ENCODE measurements around the gene ANTXR1.

Gene ANTXR1

DNA sequence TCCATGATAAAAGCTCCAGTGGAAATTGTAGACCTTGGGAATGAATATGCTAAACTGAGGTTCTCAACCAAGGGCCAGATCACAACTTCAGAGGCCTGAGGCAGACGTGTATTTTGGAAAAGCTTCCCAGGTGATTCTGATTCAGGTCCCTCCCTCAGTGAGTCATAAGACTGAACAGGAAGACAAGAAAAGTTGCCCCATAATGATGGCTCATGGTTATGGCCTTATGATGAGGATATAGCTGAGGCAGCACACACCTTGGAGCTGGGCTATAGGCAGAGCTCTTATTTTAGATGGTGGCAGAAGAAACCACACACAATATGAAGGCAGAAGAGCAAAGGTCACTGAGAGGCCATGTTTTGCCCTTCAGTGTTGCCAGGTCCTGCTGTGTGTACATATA lies 9.6 kb downstream of the ANTXR1 start:
- Histone ChIP-seq H3K4me1 (ENCODE audit: control insufficient read depth, low read depth, low read length) (peaks cover 10% of the 10 kb centered on the region), H3K4me3 (ENCODE audit: low read length) (no peak overlapping the region), H3K27ac (ENCODE audit: low read length) (no peak overlapping the region), H3K9me3 (ENCODE audit: control insufficient read depth, low read depth, low read length) (no peaks in the 10 kb centered on the region), H3K27me3 (ENCODE audit: control insufficient read depth, insufficient read depth, low read length) (no peaks in the 10 kb centered on the region), H3K9ac (ENCODE audit: low read length) (no peak overlapping the region), H3K36me3 (ENCODE audit: control insufficient read depth, low read depth, low read length) (no peaks in the 10 kb centered on the region)

DNA sequence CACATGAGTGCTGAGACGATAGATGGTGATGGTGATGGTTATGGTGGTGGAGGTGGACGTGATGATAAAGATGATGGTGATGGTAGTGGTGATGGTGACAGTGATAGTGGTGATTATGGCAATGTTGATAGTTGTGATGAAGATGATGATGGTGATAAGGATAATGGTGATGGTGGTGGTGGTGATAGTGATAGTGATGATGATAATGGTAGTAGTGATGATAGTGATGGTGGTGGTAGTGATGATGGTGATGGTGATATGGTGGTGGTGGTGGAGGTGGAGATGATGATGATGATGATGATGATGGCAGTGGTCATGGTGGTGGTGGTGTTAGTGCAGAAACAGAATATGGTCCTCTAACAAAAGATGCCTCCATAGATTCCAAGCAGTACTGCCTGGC lies 10.3 kb downstream of the ANTXR1 start:
- no peak overlapping the region for H3K4me3 ChIP-seq (ENCODE audit: low read length)
- H3K9me3 ChIP-seq (ENCODE audit: control insufficient read depth, low read depth, low read length): no peaks in the 10 kb centered on the region
- H3K27me3 ChIP-seq (ENCODE audit: control insufficient read depth, insufficient read depth, low read length): no peaks in the 10 kb centered on the region
- H3K27ac ChIP-seq (ENCODE audit: low read length): no peak overlapping the region
- peaks cover 10% of the 10 kb centered on the region for H3K4me1 ChIP-seq (ENCODE audit: control insufficient read depth, low read depth, low read length)
- no peaks in the 10 kb centered on the region for H3K36me3 ChIP-seq (ENCODE audit: control insufficient read depth, low read depth, low read length)
- H3K9ac ChIP-seq (ENCODE audit: low read length): no peak overlapping the region

DNA sequence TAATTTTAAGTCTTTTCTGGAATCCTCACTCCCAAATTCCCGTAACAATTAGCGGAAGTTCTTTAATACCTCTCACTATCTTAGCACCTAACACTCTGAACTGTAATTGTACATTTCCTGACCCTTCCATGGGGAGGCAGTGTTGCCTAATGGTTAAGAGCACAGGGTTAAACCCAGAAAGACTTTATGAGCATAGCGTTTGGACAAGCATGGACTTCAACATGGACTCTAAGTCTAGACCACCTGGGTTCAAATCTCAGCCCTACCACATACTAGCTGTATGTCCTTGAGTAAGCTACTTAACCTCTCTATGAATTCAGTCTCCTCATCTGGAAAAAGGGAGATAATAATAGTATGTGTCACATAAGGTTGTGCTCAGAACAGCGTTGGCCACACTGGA lies 13.0 kb downstream of the ANTXR1 start:
- Histone ChIP-seq H3K4me1 (ENCODE audit: control insufficient read depth, low read depth, low read length) (peaks cover under 1% of the 10 kb centered on the region), H3K4me3 (ENCODE audit: low read length) (no peak overlapping the region), H3K27ac (ENCODE audit: low read length) (no peak overlapping the region), H3K27me3 (ENCODE audit: control insufficient read depth, insufficient read depth, low read length) (no peaks in the 10 kb centered on the region), H3K9me3 (ENCODE audit: control insufficient read depth, low read depth, low read length) (no peaks in the 10 kb centered on the region), H3K36me3 (ENCODE audit: control insufficient read depth, low read depth, low read length) (no peaks in the 10 kb centered on the region), H3K9ac (ENCODE audit: low read length) (no peak overlapping the region)

DNA sequence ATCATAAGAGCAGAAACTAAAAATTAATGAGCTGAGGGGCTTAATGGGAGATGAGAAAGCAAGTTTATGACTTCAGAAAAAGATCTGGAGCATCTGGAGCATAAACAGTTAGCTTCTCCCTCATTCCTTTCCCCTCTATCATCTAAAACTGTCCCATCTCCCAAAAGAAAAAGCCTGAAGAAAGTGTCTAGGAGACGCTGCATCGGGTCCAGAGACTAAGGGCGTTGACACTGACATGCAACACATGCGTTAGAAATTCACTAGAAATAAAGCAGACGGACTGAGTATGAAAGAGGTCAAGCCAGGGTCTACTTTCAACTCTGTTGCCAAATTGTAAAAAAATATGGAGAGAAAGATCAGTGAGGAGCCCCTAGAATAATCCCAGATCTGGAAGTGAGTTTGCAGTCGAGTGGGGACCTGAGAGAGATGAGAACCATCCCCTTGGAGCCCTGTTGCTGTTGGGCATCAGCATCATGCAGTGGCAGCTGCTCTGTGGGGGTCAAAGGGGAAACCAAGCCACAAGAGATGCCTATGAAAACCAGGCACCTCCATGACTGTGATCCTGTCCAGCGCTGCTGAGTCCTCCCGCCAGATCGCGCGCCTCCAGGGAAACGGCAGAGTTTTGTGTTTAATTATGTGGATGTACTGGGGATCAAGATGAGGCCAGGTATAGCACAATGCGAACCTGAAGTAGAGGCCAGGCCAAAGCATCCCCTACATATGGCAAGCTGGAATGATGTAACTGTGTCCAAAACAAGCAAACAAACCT lies 13.9 kb downstream of the ANTXR1 start:
- Histone ChIP-seq H3K27me3 (ENCODE audit: control insufficient read depth, insufficient read depth, low read length) (no peaks in the 10 kb centered on the region), H3K4me1 (ENCODE audit: control insufficient read depth, low read depth, low read length) (peaks cover 3% of the 10 kb centered on the region), H3K27ac (ENCODE audit: low read length) (no peak overlapping the region), H3K4me3 (ENCODE audit: low read length) (no peak overlapping the region), H3K36me3 (ENCODE audit: control insufficient read depth, low read depth, low read length) (no peaks in the 10 kb centered on the region), H3K9ac (ENCODE audit: low read length) (no peak overlapping the region), H3K9me3 (ENCODE audit: control insufficient read depth, low read depth, low read length) (no peaks in the 10 kb centered on the region)

DNA sequence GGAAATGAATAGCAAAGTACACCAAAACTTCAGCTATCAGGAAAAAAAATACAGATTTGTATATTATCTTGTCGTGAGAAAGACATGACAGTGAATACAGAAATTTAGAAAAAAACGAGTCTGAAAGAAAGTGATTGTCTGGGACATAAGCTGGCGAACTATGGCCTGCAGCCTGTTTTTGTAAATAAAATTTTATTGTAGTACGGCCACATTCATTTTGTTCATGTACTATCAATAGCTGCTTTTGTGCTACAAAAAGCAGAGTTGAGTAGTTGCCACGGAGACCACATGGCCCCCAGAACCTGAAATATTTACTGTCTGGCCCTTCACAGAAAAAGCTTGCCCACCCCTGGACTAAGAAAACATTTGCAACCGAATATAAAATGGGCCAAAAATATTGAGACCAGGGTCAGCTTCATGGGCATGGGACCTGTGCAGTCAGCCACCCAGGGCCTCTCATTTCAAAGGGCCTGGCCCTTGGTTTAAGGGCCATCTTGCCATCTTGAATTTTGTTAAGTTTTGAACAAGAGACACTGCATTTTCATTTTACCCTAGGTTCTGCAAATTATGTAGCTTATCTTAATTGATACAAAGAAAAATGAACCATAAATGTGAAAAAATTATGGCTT lies 17.9 kb downstream of the ANTXR1 start:
- H3K4me1 ChIP-seq (ENCODE audit: control insufficient read depth, low read depth, low read length): peaks cover 3% of the 10 kb centered on the region
- no peak overlapping the region for H3K27ac ChIP-seq (ENCODE audit: low read length)
- H3K36me3 ChIP-seq (ENCODE audit: control insufficient read depth, low read depth, low read length): no peaks in the 10 kb centered on the region
- no peak overlapping the region for H3K4me3 ChIP-seq (ENCODE audit: low read length)
- no peak overlapping the region for H3K9ac ChIP-seq (ENCODE audit: low read length)
- no peaks in the 10 kb centered on the region for H3K9me3 ChIP-seq (ENCODE audit: control insufficient read depth, low read depth, low read length)
- no peaks in the 10 kb centered on the region for H3K27me3 ChIP-seq (ENCODE audit: control insufficient read depth, insufficient read depth, low read length)

DNA sequence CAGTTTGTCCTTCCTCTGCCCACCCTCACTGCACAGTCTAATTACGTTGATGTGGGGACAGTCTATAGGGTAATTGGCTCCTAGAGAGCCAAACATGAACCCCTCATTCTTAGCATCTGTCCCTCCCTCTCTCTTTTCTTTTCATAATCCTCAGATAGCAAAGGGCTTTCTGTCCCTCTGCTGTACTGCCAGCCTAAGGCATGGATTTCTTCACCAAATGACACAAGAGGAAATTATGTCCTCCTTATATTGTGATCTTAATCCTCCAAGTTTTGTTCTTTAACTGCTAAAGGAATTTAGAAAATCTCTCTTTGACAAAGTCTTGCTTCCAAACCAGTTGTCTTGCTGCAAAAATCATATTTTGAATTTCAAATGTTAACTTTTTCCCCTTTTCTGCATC lies 18.5 kb downstream of the ANTXR1 start:
- Histone ChIP-seq H3K4me3 (ENCODE audit: low read length) (no peak overlapping the region), H3K9ac (ENCODE audit: low read length) (no peak overlapping the region), H3K27ac (ENCODE audit: low read length) (no peak overlapping the region), H3K36me3 (ENCODE audit: control insufficient read depth, low read depth, low read length) (no peaks in the 10 kb centered on the region), H3K27me3 (ENCODE audit: control insufficient read depth, insufficient read depth, low read length) (no peaks in the 10 kb centered on the region), H3K9me3 (ENCODE audit: control insufficient read depth, low read depth, low read length) (no peaks in the 10 kb centered on the region), H3K4me1 (ENCODE audit: control insufficient read depth, low read depth, low read length) (peaks cover 3% of the 10 kb centered on the region)

DNA sequence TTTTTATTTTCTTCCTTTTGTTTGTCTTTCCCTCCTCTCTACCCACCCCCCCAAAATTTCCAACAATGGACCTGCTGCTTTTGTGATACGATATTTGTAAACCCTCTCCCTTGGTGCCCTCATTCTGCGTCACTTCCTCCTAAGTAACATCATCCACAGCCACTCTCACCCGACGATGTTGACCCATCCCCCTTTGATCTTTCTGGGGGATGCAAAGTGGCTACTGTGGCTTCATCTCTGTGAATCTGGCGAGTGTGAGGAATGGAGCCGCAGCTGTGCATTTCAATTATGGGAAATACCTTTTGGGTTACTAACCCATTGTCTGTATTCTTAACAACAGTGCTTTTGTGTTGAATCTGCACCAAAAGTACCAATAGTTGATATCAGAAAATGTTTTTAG lies 19.4 kb downstream of the ANTXR1 start:
- no peaks in the 10 kb centered on the region for H3K9me3 ChIP-seq (ENCODE audit: control insufficient read depth, low read depth, low read length)
- peaks cover 3% of the 10 kb centered on the region for H3K4me1 ChIP-seq (ENCODE audit: control insufficient read depth, low read depth, low read length)
- no peak overlapping the region for H3K4me3 ChIP-seq (ENCODE audit: low read length)
- no peaks in the 10 kb centered on the region for H3K27me3 ChIP-seq (ENCODE audit: control insufficient read depth, insufficient read depth, low read length)
- H3K9ac ChIP-seq (ENCODE audit: low read length): no peak overlapping the region
- H3K36me3 ChIP-seq (ENCODE audit: control insufficient read depth, low read depth, low read length): no peaks in the 10 kb centered on the region
- no peak overlapping the region for H3K27ac ChIP-seq (ENCODE audit: low read length)

DNA sequence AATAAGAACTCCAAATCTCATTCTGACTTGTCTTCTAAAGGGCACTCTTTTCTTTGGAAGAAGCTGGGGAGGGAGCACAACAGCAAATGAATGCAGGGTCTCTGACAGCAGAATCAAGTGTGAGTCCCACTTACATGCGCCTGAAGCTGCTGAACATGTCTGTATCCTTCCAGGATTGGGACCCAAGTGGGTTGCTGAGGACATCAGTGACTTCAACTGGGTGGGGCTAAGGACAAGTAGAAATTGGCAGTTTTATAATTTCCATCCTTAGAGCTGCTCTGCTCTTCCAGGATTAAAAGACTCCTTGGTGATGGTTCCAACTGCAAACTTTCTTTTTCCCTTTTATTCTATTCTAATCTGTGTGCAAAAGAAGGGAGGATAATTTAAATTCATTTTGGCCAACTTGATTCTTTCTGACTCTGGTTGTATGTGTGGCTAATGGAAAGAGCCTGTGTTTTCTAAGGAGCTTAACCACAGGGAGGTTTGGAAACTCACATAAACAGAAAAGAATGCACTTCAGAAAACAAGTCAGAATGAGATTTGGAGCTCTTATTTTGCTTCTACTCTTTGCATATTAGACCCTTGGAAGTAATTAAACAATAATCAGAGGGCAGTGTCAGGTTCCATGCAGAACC lies 20.6 kb downstream of the ANTXR1 start:
- H3K27me3 ChIP-seq (ENCODE audit: control insufficient read depth, insufficient read depth, low read length): no peaks in the 10 kb centered on the region
- H3K27ac ChIP-seq (ENCODE audit: low read length): no peak overlapping the region
- no peaks in the 10 kb centered on the region for H3K9me3 ChIP-seq (ENCODE audit: control insufficient read depth, low read depth, low read length)
- no peaks in the 10 kb centered on the region for H3K36me3 ChIP-seq (ENCODE audit: control insufficient read depth, low read depth, low read length)
- H3K9ac ChIP-seq (ENCODE audit: low read length): no peak overlapping the region
- H3K4me3 ChIP-seq (ENCODE audit: low read length): no peak overlapping the region
- H3K4me1 ChIP-seq (ENCODE audit: control insufficient read depth, low read depth, low read length): peaks cover 3% of the 10 kb centered on the region

DNA sequence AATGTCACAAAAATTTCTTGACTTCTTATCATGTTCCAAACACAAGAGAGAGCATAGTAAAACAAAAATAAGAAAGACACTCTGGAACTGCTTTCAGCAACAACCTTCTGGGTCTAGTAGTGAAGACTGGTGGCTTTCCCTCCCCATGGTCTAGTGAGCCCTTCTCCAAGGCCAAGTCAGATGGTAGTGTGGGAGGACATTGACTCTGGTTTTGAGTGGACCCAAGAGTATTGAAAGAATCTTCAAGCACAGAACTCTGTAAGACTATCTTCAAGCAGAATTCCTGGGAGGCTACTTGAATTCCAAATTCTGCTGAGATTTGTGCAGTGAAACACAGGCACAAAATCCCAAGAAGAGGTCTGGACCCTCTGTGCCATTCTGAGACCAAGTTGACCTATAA lies 21.1 kb downstream of the ANTXR1 start:
- Histone ChIP-seq H3K9me3 (ENCODE audit: control insufficient read depth, low read depth, low read length) (no peaks in the 10 kb centered on the region), H3K9ac (ENCODE audit: low read length) (no peak overlapping the region), H3K27me3 (ENCODE audit: control insufficient read depth, insufficient read depth, low read length) (no peaks in the 10 kb centered on the region), H3K4me3 (ENCODE audit: low read length) (no peak overlapping the region), H3K36me3 (ENCODE audit: control insufficient read depth, low read depth, low read length) (no peaks in the 10 kb centered on the region), H3K4me1 (ENCODE audit: control insufficient read depth, low read depth, low read length) (peaks cover 6% of the 10 kb centered on the region), H3K27ac (ENCODE audit: low read length) (no peak overlapping the region)

DNA sequence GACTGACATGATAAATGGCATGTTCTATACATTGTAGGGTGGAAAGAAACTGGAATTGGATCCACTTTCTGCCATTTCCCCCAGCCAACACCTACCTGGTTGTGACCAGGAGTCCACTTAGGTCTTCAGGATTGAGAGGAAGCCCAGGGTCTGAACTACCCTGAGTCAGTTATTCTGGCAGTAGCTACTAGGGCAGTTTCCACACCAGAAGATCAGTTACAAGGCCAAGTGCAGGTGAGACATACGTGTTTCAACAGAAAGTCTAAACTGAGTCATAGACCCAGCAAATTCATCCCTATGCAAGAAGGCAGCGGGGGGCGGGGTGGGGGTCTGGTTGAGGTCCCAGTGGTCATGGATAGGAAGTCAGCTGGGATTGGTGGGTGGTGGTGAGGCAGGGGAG lies 21.9 kb downstream of the ANTXR1 start:
- peaks cover 7% of the 10 kb centered on the region for H3K4me1 ChIP-seq (ENCODE audit: control insufficient read depth, low read depth, low read length)
- no peak overlapping the region for H3K27ac ChIP-seq (ENCODE audit: low read length)
- H3K36me3 ChIP-seq (ENCODE audit: control insufficient read depth, low read depth, low read length): no peaks in the 10 kb centered on the region
- H3K4me3 ChIP-seq (ENCODE audit: low read length): no peak overlapping the region
- no peaks in the 10 kb centered on the region for H3K9me3 ChIP-seq (ENCODE audit: control insufficient read depth, low read depth, low read length)
- H3K9ac ChIP-seq (ENCODE audit: low read length): no peak overlapping the region
- no peaks in the 10 kb centered on the region for H3K27me3 ChIP-seq (ENCODE audit: control insufficient read depth, insufficient read depth, low read length)

DNA sequence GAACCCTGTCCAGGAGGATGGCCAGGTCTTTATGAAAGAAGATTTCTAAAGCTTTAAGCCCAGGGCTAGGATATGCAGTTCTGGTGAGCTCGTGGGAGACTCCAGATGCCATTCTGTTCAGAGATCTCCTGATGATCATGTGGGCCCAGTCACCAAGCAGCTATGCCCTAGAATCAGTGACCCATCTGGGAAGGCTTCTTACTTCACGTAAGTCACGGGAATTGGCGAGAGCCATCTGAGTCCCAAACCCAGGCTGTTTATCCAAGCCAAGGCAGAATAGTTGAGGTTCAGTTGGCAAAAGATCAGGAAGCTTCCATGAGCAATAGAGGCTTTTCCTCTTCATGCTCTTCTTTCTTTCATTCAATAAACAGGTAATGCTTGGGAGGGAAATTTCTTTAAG lies 23.9 kb downstream of the ANTXR1 start:
- Histone ChIP-seq H3K27me3 (ENCODE audit: control insufficient read depth, insufficient read depth, low read length) (no peaks in the 10 kb centered on the region), H3K36me3 (ENCODE audit: control insufficient read depth, low read depth, low read length) (peaks cover 7% of the 10 kb centered on the region), H3K9me3 (ENCODE audit: control insufficient read depth, low read depth, low read length) (no peaks in the 10 kb centered on the region), H3K4me1 (ENCODE audit: control insufficient read depth, low read depth, low read length) (peaks cover 4% of the 10 kb centered on the region), H3K4me3 (ENCODE audit: low read length) (no peak overlapping the region), H3K9ac (ENCODE audit: low read length) (no peak overlapping the region), H3K27ac (ENCODE audit: low read length) (no peak overlapping the region)

DNA sequence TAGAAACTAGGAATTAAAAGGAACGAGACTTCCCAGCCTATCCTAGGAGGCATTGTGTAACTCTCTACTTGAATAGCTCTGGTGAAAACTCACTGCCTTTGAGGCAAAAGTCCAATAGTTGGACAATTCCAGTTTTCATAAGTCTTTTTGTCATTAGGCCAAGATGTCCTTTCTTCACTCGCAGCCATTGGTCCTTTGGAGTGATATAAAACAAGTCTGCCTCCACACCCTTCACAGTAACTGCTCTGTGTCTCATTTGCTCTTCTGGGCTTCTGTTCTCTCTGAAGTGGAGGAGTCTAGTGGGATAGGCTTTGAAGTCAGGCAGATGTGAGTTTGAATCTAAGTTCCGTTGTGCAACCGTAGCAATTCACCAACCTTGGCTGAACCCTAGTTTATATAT lies 28.2 kb downstream of the ANTXR1 start:
- Histone ChIP-seq H3K4me1 (ENCODE audit: control insufficient read depth, low read depth, low read length) (peaks cover 4% of the 10 kb centered on the region), H3K27me3 (ENCODE audit: control insufficient read depth, insufficient read depth, low read length) (no peaks in the 10 kb centered on the region), H3K9ac (ENCODE audit: low read length) (no peak overlapping the region), H3K36me3 (ENCODE audit: control insufficient read depth, low read depth, low read length) (peaks cover 15% of the 10 kb centered on the region), H3K4me3 (ENCODE audit: low read length) (no peak overlapping the region), H3K9me3 (ENCODE audit: control insufficient read depth, low read depth, low read length) (no peaks in the 10 kb centered on the region), H3K27ac (ENCODE audit: low read length) (no peak overlapping the region)
